WTC11 (cell line): Measurements from ENCODE around the gene CTIF. TPM values are rescaled to one million over a fixed set of nuclear protein-coding genes. Genes with fewer than 3 reads are reported as not detected.

Experiments used
- ATAC-seq: fragments of 200-7000 bp; cut with Tn5 transposase; 2 replicates; pipeline ENCODE4 v1.10.0; 2021; ENCODE audit warnings: mild to moderate bottlenecking, moderate library complexity
- CTCF ChIA-PET: fragments of 300-600 bp; sonication (Branson Sonifier 250); formaldehyde crosslinking; loops from one replicate; lab custom pipeline; 2021; ENCODE audit warnings: antibody characterized with exemption; lab: Charles Lee
- POLR2A ChIA-PET: fragments of 350-600 bp; sonication (Branson Sonifier 250); formaldehyde crosslinking; loops from one replicate; lab custom pipeline; 2021; ENCODE audit warnings: antibody characterized with exemption; lab: Charles Lee
- DNase-seq: peaks from one replicate; pipeline ENCODE4 v3.0.0; 2021; ENCODE audit warnings: low spot score
- H3K27ac Mint-ChIP-seq: 2 replicates; pipeline ENCODE4 v1.8.0; 2021; ENCODE audit warnings: mixed read lengths
- H3K27me3 Mint-ChIP-seq: 2 replicates; pipeline ENCODE4 v1.8.0; 2021; ENCODE audit warnings: low read depth, mild to moderate bottlenecking, moderate library complexity, mixed read lengths
- H3K36me3 Mint-ChIP-seq: 2 replicates; pipeline ENCODE4 v1.8.0; 2021; ENCODE audit warnings: mixed read lengths
- H3K4me1 Mint-ChIP-seq: 2 replicates; pipeline ENCODE4 v1.8.0; 2022; ENCODE audit warnings: mixed read lengths
- H3K4me3 Mint-ChIP-seq: 2 replicates; pipeline ENCODE4 v1.8.0; 2021; ENCODE audit warnings: mild to moderate bottlenecking, moderate library complexity, mixed read lengths
- H3K9me3 Mint-ChIP-seq: 2 replicates; pipeline ENCODE4 v1.8.0; 2021; ENCODE audit warnings: mixed read lengths
- AR ChIP-seq: fragments of 250-450 bp; sonication (Bioruptor Pico); IDR thresholded peaks from 2 replicates; pipeline ENCODE4 v1.9.0; 2021; ENCODE audit warnings: mild to moderate bottlenecking
- ATF6 ChIP-seq: sonication (generic); formaldehyde crosslinking; IDR thresholded peaks from 2 replicates; pipeline ENCODE4 v1.8.1; 2023; ENCODE audit warnings: mild to moderate bottlenecking, missing genetic modification reagents
- CDX4 ChIP-seq: fragments of 250-450 bp; sonication (Bioruptor Pico); IDR thresholded peaks from 2 replicates; pipeline ENCODE4 v1.9.0; 2021; ENCODE audit warnings: moderate library complexity, mild to moderate bottlenecking, inconsistent platforms, borderline replicate concordance
- E2F4 ChIP-seq: sonication (generic); formaldehyde crosslinking; IDR thresholded peaks from 2 replicates; pipeline ENCODE4 v1.8.1; 2022; ENCODE audit warnings: low read depth, mild to moderate bottlenecking, moderate library complexity, missing genetic modification reagents, borderline replicate concordance
- ETV6 ChIP-seq: sonication (generic); formaldehyde crosslinking; IDR thresholded peaks from 2 replicates; pipeline ENCODE4 v1.8.1; 2022; ENCODE audit warnings: mild to moderate bottlenecking, missing genetic modification reagents
- FOXJ3 ChIP-seq: sonication (generic); formaldehyde crosslinking; IDR thresholded peaks from 2 replicates; pipeline ENCODE4 v1.9.0; 2021; ENCODE audit warnings: missing genetic modification reagents, mild to moderate bottlenecking, borderline replicate concordance
- GABPB1 ChIP-seq: sonication (generic); formaldehyde crosslinking; IDR thresholded peaks from 2 replicates; pipeline ENCODE4 v1.8.1; 2023; ENCODE audit warnings: mild to moderate bottlenecking, missing genetic modification reagents
- GTF2I ChIP-seq: fragments of 250-450 bp; sonication (Bioruptor Pico); conservative IDR thresholded peaks from 2 replicates; pipeline ENCODE4 v1.4.0; 2021; ENCODE audit warnings: mild to moderate bottlenecking
- HMGXB4 ChIP-seq: sonication (generic); formaldehyde crosslinking; IDR thresholded peaks from 2 replicates; pipeline ENCODE4 v1.8.1; 2023; ENCODE audit warnings: mild to moderate bottlenecking, moderate library complexity, missing genetic modification reagents
- IRF2 ChIP-seq: sonication (generic); formaldehyde crosslinking; IDR thresholded peaks from 2 replicates; pipeline ENCODE4 v1.8.0; 2022; ENCODE audit warnings: low read depth, missing genetic modification reagents, borderline replicate concordance
- MAX ChIP-seq: sonication (generic); formaldehyde crosslinking; IDR thresholded peaks from 2 replicates; pipeline ENCODE4 v1.8.0; 2022; ENCODE audit warnings: mild to moderate bottlenecking, missing genetic modification reagents
- NFATC4 ChIP-seq: fragments of 250-450 bp; sonication (Bioruptor Pico); IDR thresholded peaks from 2 replicates; pipeline ENCODE4 v1.9.0; 2021; ENCODE audit warnings: mild to moderate bottlenecking
- STAT6 ChIP-seq: sonication (generic); formaldehyde crosslinking; conservative IDR thresholded peaks from 2 replicates; pipeline ENCODE4 v1.8.1; 2023; ENCODE audit warnings: mild to moderate bottlenecking, low read depth, missing genetic modification reagents, moderate library complexity
- ZNF121 ChIP-seq: sonication (generic); formaldehyde crosslinking; IDR thresholded peaks from 2 replicates; pipeline ENCODE4 v1.8.0; 2023; ENCODE audit warnings: missing genetic modification reagents
- total RNA-seq: library from RNA; stranded (reverse); gene quantifications from 3 replicates; pipeline ENCODE4 v1.2.3, GENCODE V29; 2021

Gene CTIF
- total RNA-seq, 1 experiment from 2014 or later, result 28.5 TPM

GRCh38 chr18:48667276-48668254 lies 128.7 kb downstream of the CTIF start (continued):
- TF ChIP-seq STAT6 (CRISPR knock-in tag) (no peak), MAX (CRISPR knock-in tag) (no peak), FOXJ3 (CRISPR knock-in tag) (no peak), ZNF121 (CRISPR knock-in tag) (no peak)

- ATAC-seq (no peak; the same call in 1 of the 2 replicates), DNase-seq (no peak)
- POLR2A ChIA-PET, result no interaction called here
- peaks cover 27% of the 10 kb centered on the region for H3K9me3 Mint-ChIP-seq
- no peaks in the 10 kb centered on the region for H3K4me1 Mint-ChIP-seq
- no peaks in the 10 kb centered on the region for H3K27me3 Mint-ChIP-seq
- H3K36me3 Mint-ChIP-seq, result peaks cover 32% of the 10 kb centered on the region
- H3K4me3 Mint-ChIP-seq, result no peak overlapping the region
- no peak for TF ChIP-seq CDX4
- no peak for TF ChIP-seq ETV6 (CRISPR knock-in tag)
- TF ChIP-seq E2F4 (CRISPR knock-in tag), result no peak
- no peak for TF ChIP-seq NFATC4 (CRISPR knock-in tag)
- TF ChIP-seq AR, result no peak
- no peak for TF ChIP-seq IRF2 (CRISPR knock-in tag)
- no peak for TF ChIP-seq ZNF121 (CRISPR knock-in tag)
- no peak for TF ChIP-seq HMGXB4 (CRISPR knock-in tag)
- TF ChIP-seq GABPB1 (CRISPR knock-in tag), result no peak
- no peak for TF ChIP-seq ATF6 (CRISPR knock-in tag)
- TF ChIP-seq GTF2I (CRISPR knock-in tag), result no peak
- CTCF ChIA-PET, result interaction anchor here (0.9 to 2.2 kb wide), 3 partner anchors 29 to 223 kb away, joined by 3 to 7 read pairs (median 4); no protein-coding TSS in a partner anchor
- no peak overlapping the region for H3K27ac Mint-ChIP-seq
These were observed 129.8 kb downstream of the CTIF start for GRCh38 chr18:48668466-48669179.
